Measurements from ENCODE around the gene CPLX4. TPM values are rescaled to one million over a fixed set of nuclear protein-coding genes. Genes with fewer than 3 reads are reported as not detected.

The CPLX4 gene
- polyA plus RNA-seq, 1 of the 3 experiments (the other 2 are of a cell fraction), result not detected

- TF ChIP-seq YY1 (IDR thresholded peaks at IDR 0.05; ENCODE audit: low read depth) (no peak), NFIC (IDR thresholded peaks at IDR 0.05; ENCODE audit: borderline replicate concordance) (no peak), USF1 (IDR thresholded peaks at IDR 0.05; ENCODE audit: borderline replicate concordance, low read depth) (no peak), GATA2 (CRISPR knock-in tag; IDR thresholded peaks at IDR 0.05) (no peak), TAF1 (IDR thresholded peaks at IDR 0.05; ENCODE audit: borderline replicate concordance, low read depth, low read length) (no peak), SMC3 (IDR thresholded peaks at IDR 0.05; ENCODE audit: low read depth, low read length) (no peak), NRF1 (IDR thresholded peaks at IDR 0.05; ENCODE audit: low read depth, low read length) (no peak)
- TF ChIP-seq, protein P1, sequence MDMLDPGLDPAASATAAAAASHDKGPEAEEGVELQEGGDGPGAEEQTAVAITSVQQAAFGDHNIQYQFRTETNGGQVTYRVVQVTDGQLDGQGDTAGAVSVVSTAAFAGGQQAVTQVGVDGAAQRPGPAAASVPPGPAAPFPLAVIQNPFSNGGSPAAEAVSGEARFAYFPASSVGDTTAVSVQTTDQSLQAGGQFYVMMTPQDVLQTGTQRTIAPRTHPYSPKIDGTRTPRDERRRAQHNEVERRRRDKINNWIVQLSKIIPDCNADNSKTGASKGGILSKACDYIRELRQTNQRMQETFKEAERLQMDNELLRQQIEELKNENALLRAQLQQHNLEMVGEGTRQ (IDR thresholded peaks at IDR 0.05; ENCODE audit: borderline replicate concordance, low read depth, low read length), result no peak
- TF ChIP-seq, protein P2, sequence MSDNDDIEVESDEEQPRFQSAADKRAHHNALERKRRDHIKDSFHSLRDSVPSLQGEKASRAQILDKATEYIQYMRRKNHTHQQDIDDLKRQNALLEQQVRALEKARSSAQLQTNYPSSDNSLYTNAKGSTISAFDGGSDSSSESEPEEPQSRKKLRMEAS (IDR thresholded peaks at IDR 0.05; ENCODE audit: low read depth), result no peak
- TF ChIP-seq, protein P3, sequence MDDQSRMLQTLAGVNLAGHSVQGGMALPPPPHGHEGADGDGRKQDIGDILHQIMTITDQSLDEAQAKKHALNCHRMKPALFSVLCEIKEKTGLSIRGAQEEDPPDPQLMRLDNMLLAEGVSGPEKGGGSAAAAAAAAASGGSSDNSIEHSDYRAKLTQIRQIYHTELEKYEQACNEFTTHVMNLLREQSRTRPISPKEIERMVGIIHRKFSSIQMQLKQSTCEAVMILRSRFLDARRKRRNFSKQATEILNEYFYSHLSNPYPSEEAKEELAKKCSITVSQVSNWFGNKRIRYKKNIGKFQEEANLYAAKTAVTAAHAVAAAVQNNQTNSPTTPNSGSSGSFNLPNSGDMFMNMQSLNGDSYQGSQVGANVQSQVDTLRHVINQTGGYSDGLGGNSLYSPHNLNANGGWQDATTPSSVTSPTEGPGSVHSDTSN (IDR thresholded peaks at IDR 0.05), result no peak
- TF ChIP-seq, protein P4, sequence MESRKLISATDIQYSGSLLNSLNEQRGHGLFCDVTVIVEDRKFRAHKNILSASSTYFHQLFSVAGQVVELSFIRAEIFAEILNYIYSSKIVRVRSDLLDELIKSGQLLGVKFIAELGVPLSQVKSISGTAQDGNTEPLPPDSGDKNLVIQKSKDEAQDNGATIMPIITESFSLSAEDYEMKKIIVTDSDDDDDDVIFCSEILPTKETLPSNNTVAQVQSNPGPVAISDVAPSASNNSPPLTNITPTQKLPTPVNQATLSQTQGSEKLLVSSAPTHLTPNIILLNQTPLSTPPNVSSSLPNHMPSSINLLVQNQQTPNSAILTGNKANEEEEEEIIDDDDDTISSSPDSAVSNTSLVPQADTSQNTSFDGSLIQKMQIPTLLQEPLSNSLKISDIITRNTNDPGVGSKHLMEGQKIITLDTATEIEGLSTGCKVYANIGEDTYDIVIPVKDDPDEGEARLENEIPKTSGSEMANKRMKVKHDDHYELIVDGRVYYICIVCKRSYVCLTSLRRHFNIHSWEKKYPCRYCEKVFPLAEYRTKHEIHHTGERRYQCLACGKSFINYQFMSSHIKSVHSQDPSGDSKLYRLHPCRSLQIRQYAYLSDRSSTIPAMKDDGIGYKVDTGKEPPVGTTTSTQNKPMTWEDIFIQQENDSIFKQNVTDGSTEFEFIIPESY (IDR thresholded peaks at IDR 0.05; ENCODE audit: borderline replicate concordance, low read depth), result no peak
These were observed 21.9 kb upstream of the CPLX4 start (continued) for GRCh38 chr18:59340312-59340711.

DNA sequence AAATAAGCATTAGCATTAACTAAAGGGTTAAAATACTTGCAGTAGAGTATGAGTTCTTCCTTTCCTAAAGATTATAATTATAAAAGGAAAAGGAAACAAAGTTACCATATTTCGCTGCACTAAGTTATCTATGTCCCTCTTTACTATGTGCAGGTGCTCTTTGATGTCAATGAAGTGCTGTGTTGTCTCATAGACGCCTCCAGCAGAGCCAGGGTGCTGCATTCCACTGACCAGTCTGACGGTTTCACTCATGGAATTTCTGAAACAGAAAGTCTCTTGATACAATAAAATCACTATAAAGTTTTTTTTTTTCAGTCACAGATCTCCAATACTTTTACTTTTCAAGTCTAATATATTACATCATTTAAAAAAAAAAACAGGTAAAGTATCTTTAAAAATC lies 14.5 kb upstream of the CPLX4 start:
- DNase-seq, result no peak
- Histone ChIP-seq H3K4me2 (no peak overlapping the region), H3K4me3 (ENCODE audit: low read depth in 2 of 2, low read length in 1 of 2) (no peak overlapping the region), H3K27ac (ENCODE audit: low read depth in 2 of 2, low read length in 1 of 2) (no peak overlapping the region; a peak in 1 of 4 replicates), H3K9me3 (no peaks in the 10 kb centered on the region), H3K4me1 (ENCODE audit: control insufficient read depth in 1 of 2, insufficient read depth in 2 of 2, low read depth in 1 of 2, low read length in 1 of 2) (no peaks in the 10 kb centered on the region), H3K79me2 (ENCODE audit: insufficient read depth) (no peaks in the 10 kb centered on the region; the same call in 1 of the 2 replicates), H3K36me3 (replicated peaks in 1 of 2; ENCODE audit: control insufficient read depth in 1 of 2, insufficient read depth in 2 of 2, low read length in 1 of 2) (peaks cover 90 to 99% of the 10 kb centered on the region in 2 experiments), H2AFZ (ENCODE audit: low read depth) (no peak overlapping the region), H3F3A (replicated peaks; ENCODE audit: insufficient read depth) (no peaks in the 10 kb centered on the region), H3K9ac (no peak overlapping the region), H4K20me1 (ENCODE audit: insufficient read depth) (no peaks in the 10 kb centered on the region), H3K27me3 (ENCODE audit: insufficient read depth) (no peaks in the 10 kb centered on the region), H3K9me2 (no peaks in the 10 kb centered on the region)
- ChIA-PET POLR2A (no interaction called here), CTCF (interaction anchor here (1.2 to 4.2 kb wide), 2 partner anchors 24 to 70 kb away, joined by 3 to 18 read pairs; no protein-coding TSS in a partner anchor)
- no peak for TF ChIP-seq TCF12 (IDR thresholded peaks at IDR 0.05)
- TF ChIP-seq NRF1 (IDR thresholded peaks at IDR 0.05; ENCODE audit: low read depth, low read length), result no peak
- TF ChIP-seq ELF1 (IDR thresholded peaks at IDR 0.05), result no peak
- TF ChIP-seq, protein P5, sequence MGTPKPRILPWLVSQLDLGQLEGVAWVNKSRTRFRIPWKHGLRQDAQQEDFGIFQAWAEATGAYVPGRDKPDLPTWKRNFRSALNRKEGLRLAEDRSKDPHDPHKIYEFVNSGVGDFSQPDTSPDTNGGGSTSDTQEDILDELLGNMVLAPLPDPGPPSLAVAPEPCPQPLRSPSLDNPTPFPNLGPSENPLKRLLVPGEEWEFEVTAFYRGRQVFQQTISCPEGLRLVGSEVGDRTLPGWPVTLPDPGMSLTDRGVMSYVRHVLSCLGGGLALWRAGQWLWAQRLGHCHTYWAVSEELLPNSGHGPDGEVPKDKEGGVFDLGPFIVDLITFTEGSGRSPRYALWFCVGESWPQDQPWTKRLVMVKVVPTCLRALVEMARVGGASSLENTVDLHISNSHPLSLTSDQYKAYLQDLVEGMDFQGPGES (IDR thresholded peaks at IDR 0.05; ENCODE audit: low read depth, low read length), result no peak
- no peak for TF ChIP-seq CTCF (IDR thresholded peaks at IDR 0.05)
- TF ChIP-seq REST (IDR thresholded peaks at IDR 0.05; ENCODE audit: low read depth, low read length), result no peak
- TF ChIP-seq JUND (IDR thresholded peaks at IDR 0.05), result no peak
- TF ChIP-seq SIN3A (IDR thresholded peaks at IDR 0.05; ENCODE audit: borderline replicate concordance, low read depth, low read length), result no peak
- no peak for TF ChIP-seq EP300 (IDR thresholded peaks at IDR 0.05; ENCODE audit: borderline replicate concordance in 1 of 2, low read depth in 1 of 2, low read length in 1 of 2)
- no peak for TF ChIP-seq FOXM1 (IDR thresholded peaks at IDR 0.05; ENCODE audit: low read depth)
- 92% methylated on average over 3 of the region's 3 CpGs for WGBS (ENCODE audit: low lambda C conversion rate)

All from SK-N-SH (cell line).